Measurements from ENCODE around the gene KITLG. TPM values are rescaled to one million over a fixed set of nuclear protein-coding genes. Genes with fewer than 3 reads are reported as not detected.

Gene KITLG
- total RNA-seq, 1 experiment from 2014 or later, result 14.9 TPM

DNA sequence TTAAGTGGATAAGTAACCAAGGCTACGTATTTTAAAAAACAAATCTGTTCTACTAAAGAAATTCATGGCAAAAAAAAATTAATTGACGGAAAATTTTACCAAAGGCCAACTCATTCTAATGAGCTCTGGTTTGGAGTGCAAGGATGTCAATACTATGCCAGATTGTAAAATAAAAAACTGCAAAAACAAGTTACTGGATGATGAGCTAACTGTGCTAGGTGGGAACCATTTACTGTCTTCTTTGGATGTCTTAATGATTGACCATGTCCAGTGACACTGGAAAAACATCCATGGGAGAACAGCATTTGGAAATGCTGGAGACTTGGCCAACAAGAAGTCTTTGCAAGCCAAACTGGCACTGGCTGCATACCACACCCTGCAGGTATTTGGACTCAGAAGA, 41.6 kb downstream of the KITLG start:
- H3K36me3 ChIP-seq (ENCODE audit: low read depth, low read length), result no peaks in the 10 kb centered on the region
- no TSS peak for BruUV-seq (replicated peaks)
- no peak overlapping the region for H3K9ac ChIP-seq (ENCODE audit: low read length)
- no peak overlapping the region for H3K4me2 ChIP-seq (ENCODE audit: low read length)
- H4K20me1 ChIP-seq (ENCODE audit: low read length), result no peaks in the 10 kb centered on the region
- ATAC-seq (no peak), DNase-seq (no peak)
- no peaks in the 10 kb centered on the region for H3K4me1 ChIP-seq (ENCODE audit: insufficient read depth, low read length)
- no peak overlapping the region for H2AFZ ChIP-seq (ENCODE audit: low read length)
- no peaks in the 10 kb centered on the region for H3K27me3 ChIP-seq (ENCODE audit: low read length)
- H3K9me3 ChIP-seq (ENCODE audit: low read length), result no peaks in the 10 kb centered on the region
- H3K4me3 ChIP-seq (ENCODE audit: low read length), result no peak overlapping the region
- TF ChIP-seq EZH2 (IDR thresholded peaks at IDR 0.05; ENCODE audit: low read length, unreplicated experiment) (no peak), EZH2phosphoT487 (IDR thresholded peaks at IDR 0.05; ENCODE audit: borderline replicate concordance, low read length) (no peak)
- TF ChIP-seq, protein P1, sequence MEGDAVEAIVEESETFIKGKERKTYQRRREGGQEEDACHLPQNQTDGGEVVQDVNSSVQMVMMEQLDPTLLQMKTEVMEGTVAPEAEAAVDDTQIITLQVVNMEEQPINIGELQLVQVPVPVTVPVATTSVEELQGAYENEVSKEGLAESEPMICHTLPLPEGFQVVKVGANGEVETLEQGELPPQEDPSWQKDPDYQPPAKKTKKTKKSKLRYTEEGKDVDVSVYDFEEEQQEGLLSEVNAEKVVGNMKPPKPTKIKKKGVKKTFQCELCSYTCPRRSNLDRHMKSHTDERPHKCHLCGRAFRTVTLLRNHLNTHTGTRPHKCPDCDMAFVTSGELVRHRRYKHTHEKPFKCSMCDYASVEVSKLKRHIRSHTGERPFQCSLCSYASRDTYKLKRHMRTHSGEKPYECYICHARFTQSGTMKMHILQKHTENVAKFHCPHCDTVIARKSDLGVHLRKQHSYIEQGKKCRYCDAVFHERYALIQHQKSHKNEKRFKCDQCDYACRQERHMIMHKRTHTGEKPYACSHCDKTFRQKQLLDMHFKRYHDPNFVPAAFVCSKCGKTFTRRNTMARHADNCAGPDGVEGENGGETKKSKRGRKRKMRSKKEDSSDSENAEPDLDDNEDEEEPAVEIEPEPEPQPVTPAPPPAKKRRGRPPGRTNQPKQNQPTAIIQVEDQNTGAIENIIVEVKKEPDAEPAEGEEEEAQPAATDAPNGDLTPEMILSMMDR (conservative IDR thresholded peaks at IDR 0.05; ENCODE audit: low read depth, low read length), result no peak
- POLR2A ChIA-PET (ENCODE audit: unreplicated experiment), result no interaction called here
- H3F3A ChIP-seq (ENCODE audit: low read length, unreplicated experiment), result no peaks in the 10 kb centered on the region
- intact Hi-C loops (cut with micrococcal nuclease), result no loop called here
- H3K9me2 ChIP-seq (replicated peaks; ENCODE audit: low read length), result no peaks in the 10 kb centered on the region
- H3K27ac ChIP-seq (ENCODE audit: low read length), result no peak overlapping the region
- H3K79me2 ChIP-seq (ENCODE audit: low read length), result no peaks in the 10 kb centered on the region
- CTCF ChIA-PET, result interaction anchor here (0.6 kb wide), 1 partner anchor 969 kb away, joined by 6 read pairs; no protein-coding TSS in a partner anchor

DNA sequence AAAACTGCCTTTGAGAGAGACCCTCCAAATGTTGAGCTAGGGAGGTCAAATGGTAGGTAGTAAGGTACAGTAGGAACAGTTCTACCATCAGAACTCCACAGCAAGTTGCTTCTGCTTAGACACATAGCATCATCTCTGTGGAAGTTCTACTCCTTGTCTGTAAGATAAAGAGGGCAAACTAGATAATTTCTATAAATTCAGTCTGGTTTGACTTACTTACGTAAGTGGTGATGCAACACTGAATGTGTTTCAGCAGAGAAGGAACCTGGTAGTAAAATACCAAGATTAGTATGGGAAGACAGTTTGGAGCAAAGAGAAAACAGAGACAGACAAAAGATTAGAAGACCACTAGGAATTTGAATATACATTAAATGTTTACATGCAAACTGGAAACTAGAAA, 42.0 kb downstream of the KITLG start:
- H3K4me2 ChIP-seq (ENCODE audit: low read length), result no peak overlapping the region
- TF ChIP-seq, protein P1 (conservative IDR thresholded peaks at IDR 0.05; ENCODE audit: low read depth, low read length), result no peak
- TF ChIP-seq EZH2phosphoT487 (IDR thresholded peaks at IDR 0.05; ENCODE audit: borderline replicate concordance, low read length), result no peak
- no peak for TF ChIP-seq EZH2 (IDR thresholded peaks at IDR 0.05; ENCODE audit: low read length, unreplicated experiment)
- no peak for DNase-seq
- H4K20me1 ChIP-seq (ENCODE audit: low read length), result no peaks in the 10 kb centered on the region
- H3K4me1 ChIP-seq (ENCODE audit: insufficient read depth, low read length), result no peaks in the 10 kb centered on the region
- intact Hi-C loops (cut with micrococcal nuclease), result no loop called here
- H3K27me3 ChIP-seq (ENCODE audit: low read length), result no peaks in the 10 kb centered on the region
- CTCF ChIA-PET, result no interaction called here
- no peak overlapping the region for H3K4me3 ChIP-seq (ENCODE audit: low read length)
- ATAC-seq, result no peak
- H2AFZ ChIP-seq (ENCODE audit: low read length), result no peak overlapping the region
- H3K9me3 ChIP-seq (ENCODE audit: low read length), result no peaks in the 10 kb centered on the region
- H3F3A ChIP-seq (ENCODE audit: low read length, unreplicated experiment), result no peaks in the 10 kb centered on the region
- H3K36me3 ChIP-seq (ENCODE audit: low read depth, low read length), result no peaks in the 10 kb centered on the region
- POLR2A ChIA-PET (ENCODE audit: unreplicated experiment), result no interaction called here
- BruUV-seq (replicated peaks), result no TSS peak
- no peaks in the 10 kb centered on the region for H3K79me2 ChIP-seq (ENCODE audit: low read length)
- H3K9ac ChIP-seq (ENCODE audit: low read length), result no peak overlapping the region
- H3K27ac ChIP-seq (ENCODE audit: low read length), result no peak overlapping the region
- no peaks in the 10 kb centered on the region for H3K9me2 ChIP-seq (replicated peaks; ENCODE audit: low read length)

DNA sequence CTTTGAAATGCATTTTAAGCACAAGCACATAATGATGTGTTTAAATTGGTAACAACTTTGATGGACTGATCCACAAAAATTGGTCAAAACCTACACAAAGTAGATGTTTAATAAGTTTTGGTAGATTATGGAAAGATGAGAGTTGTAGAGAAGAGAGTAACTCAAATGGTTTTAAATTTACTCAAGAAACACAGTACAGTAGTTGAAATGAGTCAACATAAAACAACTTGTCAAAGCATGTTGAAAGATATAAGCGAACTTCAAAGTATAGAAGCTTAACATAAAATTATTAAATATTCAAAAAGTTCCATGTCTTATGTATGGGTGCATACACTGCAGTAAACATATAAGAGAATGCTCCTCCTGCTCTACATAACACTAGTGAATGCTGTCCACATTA, 49.4 kb downstream of the KITLG start:
- H3K4me2 ChIP-seq (ENCODE audit: low read length), result no peak overlapping the region
- H3F3A ChIP-seq (ENCODE audit: low read length, unreplicated experiment), result no peaks in the 10 kb centered on the region
- H3K36me3 ChIP-seq (ENCODE audit: low read depth, low read length), result peaks cover 5% of the 10 kb centered on the region; the same call in 1 of the 2 replicates
- H4K20me1 ChIP-seq (ENCODE audit: low read length), result no peaks in the 10 kb centered on the region
- intact Hi-C loops (cut with micrococcal nuclease), result no loop called here
- H3K9me2 ChIP-seq (replicated peaks; ENCODE audit: low read length), result no peaks in the 10 kb centered on the region
- DNase-seq (no peak), ATAC-seq (no peak)
- TF ChIP-seq, protein P1 (conservative IDR thresholded peaks at IDR 0.05; ENCODE audit: low read depth, low read length), result no peak
- no peak for TF ChIP-seq EZH2phosphoT487 (IDR thresholded peaks at IDR 0.05; ENCODE audit: borderline replicate concordance, low read length)
- TF ChIP-seq EZH2 (IDR thresholded peaks at IDR 0.05; ENCODE audit: low read length, unreplicated experiment), result no peak
- POLR2A ChIA-PET (ENCODE audit: unreplicated experiment), result no interaction called here
- H3K79me2 ChIP-seq (ENCODE audit: low read length), result no peaks in the 10 kb centered on the region
- H3K27me3 ChIP-seq (ENCODE audit: low read length), result no peaks in the 10 kb centered on the region
- H2AFZ ChIP-seq (ENCODE audit: low read length), result no peak overlapping the region
- no peaks in the 10 kb centered on the region for H3K4me1 ChIP-seq (ENCODE audit: insufficient read depth, low read length)
- no peak overlapping the region for H3K9ac ChIP-seq (ENCODE audit: low read length)
- BruUV-seq (replicated peaks), result no TSS peak
- H3K4me3 ChIP-seq (ENCODE audit: low read length), result no peak overlapping the region
- H3K27ac ChIP-seq (ENCODE audit: low read length), result no peak overlapping the region
- CTCF ChIA-PET, result no interaction called here
- H3K9me3 ChIP-seq (ENCODE audit: low read length), result no peaks in the 10 kb centered on the region

Measured in PC-3 (cell line).